ENCODE results near the gene CAMK2N1. TPM values are rescaled to one million over a fixed set of nuclear protein-coding genes. Genes with fewer than 3 reads are reported as not detected.

Gene CAMK2N1
- total and polyA plus RNA-seq, 2 experiments from 2014 or later, result 0.52 to 2.9 TPM

DNA sequence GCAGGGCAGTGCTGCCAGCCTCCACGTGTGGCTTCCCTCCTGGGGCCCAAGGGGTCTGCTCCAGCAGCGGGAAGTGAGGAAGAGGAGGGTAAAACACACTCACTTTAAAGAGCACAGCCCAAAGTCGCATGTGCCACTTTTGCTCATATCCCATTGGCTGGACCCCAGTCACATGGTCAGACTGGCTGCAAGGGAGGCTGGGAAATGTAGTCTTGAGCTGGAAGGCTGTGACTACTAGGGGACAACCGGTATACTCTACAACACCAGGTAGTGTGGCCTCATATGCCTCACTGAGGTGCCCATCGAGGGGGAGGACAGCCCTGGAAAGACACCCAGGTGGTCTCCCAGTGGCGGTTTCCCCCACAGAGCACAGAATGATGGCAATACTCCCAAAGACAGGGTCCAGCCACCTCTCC is 45.2 kb downstream of the CAMK2N1 start:
- Histone ChIP-seq H3K4me3 (0 out of 2 replicates have a peak overlapping the region, but pooled peaks have one; percentile 32), H3K27me3 (ENCODE audit: insufficient read depth) (no peaks in the 10 kb centered on the region), H3K36me3 (ENCODE audit: insufficient read depth) (no peaks in the 10 kb centered on the region), H4K20me1 (replicated peaks; ENCODE audit: insufficient read depth) (no peaks in the 10 kb centered on the region), H3K4me1 (ENCODE audit: insufficient read depth) (0 out of 2 replicates have a peak, but pooled peaks cover 4% of the 10 kb centered on the region), H3K27ac (ENCODE audit: low read depth) (no peak overlapping the region), H2AFZ (peak overlapping the region; percentile 43), H3K79me2 (replicated peaks; ENCODE audit: insufficient read depth) (no peaks in the 10 kb centered on the region), H3F3A (replicated peaks; ENCODE audit: low read depth) (no peaks in the 10 kb centered on the region), H3K4me2 (peak overlapping the region; percentile 69), H3K9me2 (ENCODE audit: insufficient read depth) (no peaks in the 10 kb centered on the region)
- Mint-ChIP-seq H3K36me3 (ENCODE audit: low read depth) (no peaks in the 10 kb centered on the region), H3K9me3 (peaks cover 2% of the 10 kb centered on the region; the same call in 2 of the 3 replicates), H3K27ac (no peak overlapping the region), H3K4me1 (0 out of 3 replicates have a peak, but pooled peaks cover 5% of the 10 kb centered on the region), H3K27me3 (ENCODE audit: insufficient read depth, low read depth, poor library complexity) (peaks cover 3% of the 10 kb centered on the region), H3K4me3 (peak overlapping the region; percentile 46)
- ATAC-seq (peak; percentile 92), DNase-seq (ENCODE audit: low spot score) (peak; percentile 88)
- TF ChIP-seq POLR2AphosphoS5 (IDR thresholded peaks at IDR 0.05; ENCODE audit: low read depth) (no peak), ETS1 (IDR thresholded peaks at IDR 0.05) (peak; percentile 81)

GRCh38 chr1:20439282-20439681 is 46.7 kb downstream of the CAMK2N1 start:
- Histone ChIP-seq H3K4me3 (no peak overlapping the region), H3F3A (replicated peaks; ENCODE audit: low read depth) (no peaks in the 10 kb centered on the region), H3K27ac (ENCODE audit: low read depth) (no peak overlapping the region), H3K4me2 (no peak overlapping the region), H3K9me2 (ENCODE audit: insufficient read depth) (no peaks in the 10 kb centered on the region), H3K4me1 (ENCODE audit: insufficient read depth) (0 out of 2 replicates have a peak, but pooled peaks cover 4% of the 10 kb centered on the region), H3K79me2 (replicated peaks; ENCODE audit: insufficient read depth) (no peaks in the 10 kb centered on the region), H3K36me3 (ENCODE audit: insufficient read depth) (no peaks in the 10 kb centered on the region), H4K20me1 (replicated peaks; ENCODE audit: insufficient read depth) (no peaks in the 10 kb centered on the region), H3K27me3 (ENCODE audit: insufficient read depth) (no peaks in the 10 kb centered on the region), H2AFZ (no peak overlapping the region)
- no peaks in the 10 kb centered on the region for H3K36me3 Mint-ChIP-seq (ENCODE audit: low read depth)
- H3K27ac Mint-ChIP-seq, result no peak overlapping the region
- no peak overlapping the region for H3K4me3 Mint-ChIP-seq
- ATAC-seq, result peak; percentile 30
- TF ChIP-seq CTCF (conservative IDR thresholded peaks at IDR 0.05; ENCODE audit: low read depth in 2 of 2), result no peak
- TF ChIP-seq JUNB (IDR thresholded peaks at IDR 0.05; ENCODE audit: unreplicated experiment), result no peak
- TF ChIP-seq REST (IDR thresholded peaks at IDR 0.05; ENCODE audit: unreplicated experiment), result peak; percentile 77
- no peak for TF ChIP-seq STAT1 (IDR thresholded peaks at IDR 0.05; ENCODE audit: unreplicated experiment)
- H3K27me3 Mint-ChIP-seq (ENCODE audit: insufficient read depth, low read depth, poor library complexity), result peaks cover 3% of the 10 kb centered on the region
- peak; percentile 57 for DNase-seq (ENCODE audit: low spot score)
- H3K9me3 Mint-ChIP-seq, result peaks cover 2% of the 10 kb centered on the region; the same call in 2 of the 3 replicates
- 0 out of 3 replicates have a peak, but pooled peaks cover 5% of the 10 kb centered on the region for H3K4me1 Mint-ChIP-seq

Data from GM23338 (cell line).